Erythroblast (primary cell): ENCODE measurements around the gene USP10.

Experiments used
- DNase-seq, 2 experiments: peaks; one replicate each; lab custom pipeline; 2025; lab: John Stamatoyannopoulos, UW
- GATA1 ChIP-seq: IDR thresholded peaks from 2 replicates; pipeline ENCODE4 v1.6.1; 2011; ENCODE audit warnings: low read depth, mild to moderate bottlenecking, control low read depth, low read length, moderate library complexity
- POLR2A ChIP-seq: IDR thresholded peaks from 2 replicates; pipeline ENCODE4 v1.6.1; 2011; ENCODE audit warnings: mild to moderate bottlenecking, low read length

Gene USP10

DNA sequence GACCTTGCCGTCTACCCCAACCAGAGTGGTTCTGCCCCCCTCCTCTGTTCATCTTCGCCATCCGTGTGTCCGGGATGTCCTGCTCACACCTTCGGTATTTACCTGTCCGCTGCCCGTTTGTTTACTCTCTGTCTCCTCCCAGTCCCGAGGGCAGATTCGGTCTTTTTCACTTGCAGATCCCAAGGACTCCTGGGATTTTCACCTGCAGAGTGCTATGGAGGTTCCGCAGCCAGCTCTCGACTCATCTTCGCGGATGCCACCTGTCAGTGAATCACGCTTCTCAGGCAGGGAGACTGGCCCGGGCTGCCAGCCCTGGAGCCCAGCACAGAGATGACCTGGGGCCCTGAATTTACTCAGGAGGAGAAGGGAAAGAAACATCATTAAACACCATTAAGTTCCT, 128.1 kb downstream of the USP10 start:
- no peak for DNase-seq
- TF ChIP-seq GATA1 = no peak
- TF ChIP-seq POLR2A = no peak

DNA sequence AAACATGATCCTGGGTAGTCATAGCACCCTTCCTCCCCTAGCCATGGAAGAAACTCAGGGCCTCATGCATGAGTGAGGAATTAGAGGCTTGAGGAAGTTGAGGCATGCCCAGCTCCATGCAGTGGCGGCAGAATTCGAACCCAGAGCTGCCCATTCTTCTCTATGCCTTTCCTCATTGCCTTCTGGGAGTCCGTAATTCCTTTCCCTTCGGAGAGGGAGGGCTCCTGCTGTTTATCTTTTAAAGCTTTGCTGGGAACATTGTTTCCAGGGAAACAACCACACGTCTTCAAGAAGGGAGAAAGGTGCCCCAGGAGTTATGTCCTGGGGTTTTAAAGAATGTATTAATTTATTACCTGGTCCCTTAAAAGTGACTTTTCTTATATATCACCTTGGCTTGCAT, 128.5 kb downstream of the USP10 start:
- no peak for DNase-seq
- TF ChIP-seq POLR2A (no peak), GATA1 (no peak)
